NCI-H510A treated with DMSO at 0.1 percent for 48 hours (cell line): ENCODE results near the gene ANGPTL2.

Experiments
- DNase-seq: peaks from one replicate; lab custom pipeline; 2025; lab: John Stamatoyannopoulos, UW

The ANGPTL2 gene

GRCh38 chr9:127116957-127117356 lies 5.5 kb downstream of the ANGPTL2 start:
- DNase-seq = no peak

DNA sequence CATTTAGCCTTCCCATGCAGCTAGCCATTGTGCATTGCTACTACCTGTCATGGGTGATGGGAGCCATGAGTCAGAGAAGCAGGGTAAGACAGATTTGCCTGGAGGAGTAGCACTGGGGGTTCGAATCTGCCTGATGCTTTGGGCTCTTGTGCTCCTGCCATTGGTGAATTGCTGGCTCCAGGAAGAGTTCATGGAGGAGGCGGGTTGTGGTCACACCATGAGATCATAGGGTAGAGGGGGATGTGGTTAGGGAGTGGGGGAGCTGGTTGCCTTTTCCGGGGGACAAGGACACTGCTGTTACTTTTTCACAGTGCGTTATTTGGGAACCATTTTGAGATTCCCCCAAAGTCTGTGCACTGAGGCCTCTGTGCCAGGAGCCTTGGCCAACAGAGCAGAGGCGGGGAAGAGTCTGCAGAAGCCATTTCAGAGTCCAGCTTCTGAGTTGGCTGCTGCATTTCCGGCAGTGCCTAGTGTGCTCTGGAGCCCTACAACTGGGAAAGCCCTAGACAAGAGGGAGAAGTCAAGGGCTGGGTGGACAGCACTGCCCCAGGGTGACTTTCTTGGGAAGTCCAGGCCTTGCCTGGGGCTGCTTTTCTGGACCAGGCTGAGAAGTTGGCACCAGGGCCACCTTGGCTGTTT lies 6.2 kb downstream of the ANGPTL2 start:
- no peak for DNase-seq

DNA sequence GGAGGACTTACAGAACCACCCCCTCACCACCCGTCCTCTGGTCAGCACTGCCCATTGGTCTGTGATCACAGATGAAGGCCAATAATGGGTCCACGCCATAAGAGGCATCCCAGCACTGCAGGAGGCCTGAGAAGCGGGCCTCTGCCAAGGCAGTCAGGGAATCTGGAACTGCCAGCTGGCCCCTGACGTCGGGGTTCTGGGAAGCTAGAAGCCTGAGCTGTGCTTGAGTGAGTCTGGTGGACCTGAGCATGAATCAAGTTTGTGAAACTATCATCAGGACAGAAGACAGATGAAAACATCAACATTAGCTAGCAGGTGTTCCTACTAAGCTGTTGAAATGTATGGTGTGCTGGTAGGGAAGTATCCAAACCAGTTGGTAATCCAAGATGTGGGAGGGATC lies 7.8 kb downstream of the ANGPTL2 start:
- DNase-seq = no peak

- no peak for DNase-seq
Measured at GRCh38 chr9:127113191-127113972, 9.1 kb downstream of the ANGPTL2 start.

DNA sequence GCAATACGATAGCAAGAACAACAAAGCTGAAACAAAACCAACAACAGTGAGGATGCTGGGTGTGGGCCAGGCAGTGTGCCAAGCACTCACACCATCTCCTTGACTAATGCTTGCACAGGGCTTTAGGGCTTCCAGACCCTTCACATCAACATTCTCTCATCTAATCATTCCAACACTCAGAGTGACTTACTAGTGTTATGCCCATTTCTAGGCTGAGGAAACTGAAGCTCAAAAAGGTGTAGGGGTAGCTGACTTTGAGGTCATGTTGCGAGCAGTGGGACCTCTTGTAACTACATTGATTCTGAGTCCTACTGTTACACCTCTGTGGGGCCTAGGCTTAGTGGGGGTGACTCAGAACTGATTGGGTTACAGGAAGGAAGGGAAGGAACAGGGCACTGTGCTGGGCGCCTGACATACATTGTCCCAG lies 9.7 kb downstream of the ANGPTL2 start:
- DNase-seq = no peak

GRCh38 chr9:127112056-127112455 lies 10.4 kb downstream of the ANGPTL2 start:
- DNase-seq = peak; percentile 74

- no peak for DNase-seq
Measured at GRCh38 chr9:127109212-127109711, 13.2 kb downstream of the ANGPTL2 start.

- no peak for DNase-seq
Measured at GRCh38 chr9:127107929-127108876, 14.2 kb downstream of the ANGPTL2 start.

GRCh38 chr9:127107171-127107928 lies 15.1 kb downstream of the ANGPTL2 start:
- DNase-seq = no peak

GRCh38 chr9:127106466-127106855 lies 16.0 kb downstream of the ANGPTL2 start:
- no peak for DNase-seq

DNA sequence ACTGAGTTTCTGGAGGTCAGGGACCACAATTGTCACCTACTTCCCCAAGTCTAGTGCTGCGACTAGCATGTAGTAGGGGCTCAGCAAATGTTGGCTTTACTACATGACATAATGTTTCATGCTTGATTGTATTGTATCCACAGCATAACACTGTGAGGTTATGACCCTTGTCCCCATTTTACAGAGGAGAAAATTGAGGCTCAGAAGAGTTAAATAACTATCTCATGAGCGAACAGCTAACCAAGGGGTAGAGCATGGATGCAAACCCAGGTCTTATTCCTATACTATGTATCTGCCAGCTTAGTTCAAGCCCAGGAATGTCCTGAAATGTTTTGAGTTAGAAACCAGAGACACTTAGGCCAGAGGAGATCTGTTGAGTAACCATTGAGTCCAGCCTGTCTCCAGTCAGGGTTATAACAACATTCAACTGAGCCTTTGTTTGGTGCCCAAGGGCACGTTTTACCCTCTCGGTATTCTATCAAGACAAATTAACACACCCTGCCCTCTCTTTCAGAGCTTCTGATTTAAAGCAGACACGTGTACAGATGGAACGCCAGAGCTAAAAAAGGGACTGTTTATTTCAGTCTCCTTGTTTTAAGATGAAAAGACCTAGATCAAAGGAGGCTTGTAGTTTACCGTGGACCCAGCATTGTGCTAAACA lies 16.5 kb downstream of the ANGPTL2 start:
- no peak for DNase-seq

DNA sequence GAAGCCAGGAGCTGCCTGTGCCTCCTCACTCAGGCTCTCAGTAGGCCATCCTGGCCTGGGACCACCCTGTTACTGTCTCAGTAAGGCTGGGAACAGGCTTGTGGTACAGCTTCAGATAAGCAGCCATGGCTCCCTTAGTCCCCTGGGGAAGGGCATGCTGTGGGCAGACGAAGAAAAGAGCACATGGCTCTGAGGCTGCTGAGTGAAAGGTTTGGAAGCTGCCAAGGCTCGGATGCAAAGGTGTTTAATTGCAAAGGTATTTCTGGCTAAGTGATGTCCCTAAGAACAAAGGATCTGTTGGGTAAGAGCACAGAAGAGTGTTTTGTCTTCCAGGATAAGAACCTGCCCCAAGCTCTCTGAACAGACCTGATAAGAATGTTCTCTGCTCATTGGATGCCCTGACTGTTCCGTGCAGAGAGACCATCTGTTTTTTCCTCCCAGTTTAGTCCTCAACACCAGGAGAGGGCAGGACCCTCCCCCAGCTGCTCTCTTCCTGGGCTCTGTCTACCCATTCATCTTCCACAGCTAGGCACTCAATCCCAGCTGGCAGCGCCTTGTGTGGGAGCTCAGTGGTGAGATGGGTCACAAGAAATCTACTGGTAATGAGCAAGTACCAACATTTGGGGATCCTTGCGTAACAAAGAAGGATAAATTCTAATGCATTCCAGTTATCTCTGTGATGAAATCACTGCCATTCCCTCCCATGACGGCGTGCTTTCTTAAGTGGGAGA lies 17.7 kb downstream of the ANGPTL2 start:
- no peak for DNase-seq

DNA sequence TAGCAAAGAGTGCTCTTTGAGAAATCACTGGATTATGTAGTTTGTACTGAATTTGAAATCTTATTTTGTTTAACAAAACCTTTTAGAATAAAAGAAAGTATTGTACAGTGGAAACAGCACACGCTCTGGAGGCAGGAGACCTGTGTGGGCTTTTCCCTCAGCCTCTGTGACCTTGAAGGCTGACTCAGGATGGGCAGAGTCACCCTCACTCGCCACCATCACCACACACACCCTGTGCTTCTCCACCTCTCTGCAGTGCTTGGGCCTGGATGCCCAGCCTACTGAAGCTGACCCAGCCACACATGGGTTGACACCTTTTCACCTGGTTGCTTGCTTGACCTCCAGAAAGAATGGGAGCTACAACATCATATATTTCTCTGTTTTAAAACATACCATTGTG lies 19.6 kb downstream of the ANGPTL2 start:
- DNase-seq = no peak

GRCh38 chr9:127102176-127102575 lies 20.3 kb downstream of the ANGPTL2 start:
- no peak for DNase-seq

- DNase-seq = no peak
Measured at GRCh38 chr9:127099664-127100063, 22.8 kb downstream of the ANGPTL2 start.

DNA sequence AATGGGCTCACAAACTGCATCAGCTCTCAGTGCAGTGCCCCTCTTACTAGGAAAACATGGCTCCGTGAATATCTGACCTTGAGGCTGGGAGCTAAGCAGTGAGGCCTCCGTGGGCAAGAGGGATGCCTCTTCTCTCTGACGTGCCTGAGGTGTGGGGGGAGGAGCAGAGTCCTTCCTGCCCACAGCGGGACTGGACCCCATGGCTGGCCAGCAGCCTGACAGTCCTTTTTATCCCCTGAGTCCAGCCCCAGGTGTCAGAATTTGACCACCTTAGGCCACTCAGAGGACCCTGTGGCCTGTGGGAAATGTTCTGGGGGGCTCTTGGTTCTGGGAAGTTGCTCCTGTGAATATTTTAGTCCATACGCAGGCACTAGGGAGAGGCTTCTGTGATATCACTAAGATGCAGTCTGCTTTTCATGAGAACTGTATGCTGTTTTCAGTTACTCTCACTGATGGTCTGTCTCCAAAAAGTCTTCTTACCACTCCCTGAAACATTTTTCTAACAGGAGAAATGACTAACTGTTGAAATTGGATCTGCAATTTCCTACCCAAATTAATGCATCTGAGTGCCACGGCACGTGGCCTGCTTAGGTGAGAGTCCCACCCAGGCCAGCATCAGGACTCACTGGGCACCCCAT lies 23.4 kb downstream of the ANGPTL2 start:
- DNase-seq = no peak

DNA sequence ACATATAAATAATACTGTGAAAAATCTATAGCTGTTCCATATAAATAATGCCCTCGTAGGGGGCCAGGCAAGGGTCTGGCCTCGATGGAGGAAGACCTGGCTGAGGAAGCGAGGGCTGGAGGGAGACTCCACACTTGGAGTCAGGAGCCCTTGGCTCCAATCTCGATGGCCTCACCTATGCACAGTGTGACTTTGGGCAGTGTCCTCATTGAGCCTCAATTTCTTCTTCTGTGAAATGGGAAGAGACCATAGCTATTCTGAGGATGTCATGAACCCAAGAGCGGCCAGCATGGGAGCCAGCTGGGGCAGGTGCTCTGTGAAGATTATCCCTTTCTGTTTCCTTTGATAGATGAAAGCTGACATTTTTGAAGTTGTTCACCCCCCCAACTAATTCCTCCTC lies 24.8 kb downstream of the ANGPTL2 start:
- no peak for DNase-seq

DNA sequence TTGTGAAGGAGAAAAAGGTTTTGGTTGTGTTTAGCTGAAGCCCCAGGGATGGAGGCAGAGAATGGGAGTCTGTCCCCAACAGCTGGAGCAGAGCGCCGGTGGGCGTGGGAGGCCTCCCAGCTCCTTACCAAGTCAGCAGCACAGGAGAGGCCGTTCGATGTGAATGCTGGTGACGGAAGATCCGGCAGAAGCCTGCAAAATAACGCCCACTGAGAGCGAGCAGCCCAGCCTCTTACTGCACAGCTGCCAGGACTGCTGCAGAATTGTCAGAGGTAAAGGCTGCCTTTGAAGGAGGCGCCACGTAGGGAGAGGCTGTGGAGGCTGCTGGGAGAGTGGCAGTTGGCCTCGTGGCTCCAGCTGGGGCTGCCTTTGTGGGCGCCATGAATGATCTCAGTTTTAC lies 26.2 kb downstream of the ANGPTL2 start:
- DNase-seq = no peak

GRCh38 chr9:127095411-127095810 lies 27.0 kb downstream of the ANGPTL2 start:
- DNase-seq = no peak
